ENCODE measurements around the gene DDA1.

The DDA1 gene

DNA sequence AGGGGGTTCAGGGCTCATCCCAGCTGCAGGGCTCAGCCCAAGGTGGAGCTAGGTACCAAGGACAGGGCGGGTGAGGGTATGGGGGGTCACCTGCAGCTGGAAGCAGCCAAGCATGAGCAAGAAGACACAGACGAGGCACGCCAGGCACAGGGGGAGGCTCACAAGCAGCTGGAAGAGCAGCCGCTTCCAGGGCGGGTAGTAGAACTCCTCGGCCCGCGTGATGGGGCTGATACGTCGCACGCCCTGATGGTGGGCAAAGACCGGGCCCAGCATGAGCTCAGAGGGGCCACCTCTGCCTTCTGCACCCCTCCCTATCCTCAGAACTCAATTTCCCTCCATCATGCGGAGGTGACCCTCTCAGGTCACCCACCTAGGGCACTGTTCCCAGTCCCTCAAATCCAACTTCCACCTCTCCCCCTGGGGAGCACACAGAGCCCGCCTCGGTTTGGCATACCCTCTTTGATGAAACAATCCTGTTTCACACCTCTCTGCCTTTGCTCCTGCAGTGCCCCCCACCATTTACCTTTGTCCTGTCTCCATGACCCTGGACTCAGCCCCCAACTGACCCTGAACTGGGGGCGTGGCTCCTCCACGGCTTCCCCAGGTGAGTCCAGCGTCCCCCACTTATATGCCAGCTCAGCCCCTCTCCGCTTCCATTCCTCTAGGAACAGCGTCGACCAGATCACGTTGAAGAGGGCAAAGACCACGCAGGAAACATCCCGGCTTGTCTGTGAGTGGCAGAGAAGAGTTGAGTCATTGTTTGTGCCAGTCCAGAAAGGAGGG is 21.1 kb downstream of the DDA1 start:
- DNase-seq: no peak

DNA sequence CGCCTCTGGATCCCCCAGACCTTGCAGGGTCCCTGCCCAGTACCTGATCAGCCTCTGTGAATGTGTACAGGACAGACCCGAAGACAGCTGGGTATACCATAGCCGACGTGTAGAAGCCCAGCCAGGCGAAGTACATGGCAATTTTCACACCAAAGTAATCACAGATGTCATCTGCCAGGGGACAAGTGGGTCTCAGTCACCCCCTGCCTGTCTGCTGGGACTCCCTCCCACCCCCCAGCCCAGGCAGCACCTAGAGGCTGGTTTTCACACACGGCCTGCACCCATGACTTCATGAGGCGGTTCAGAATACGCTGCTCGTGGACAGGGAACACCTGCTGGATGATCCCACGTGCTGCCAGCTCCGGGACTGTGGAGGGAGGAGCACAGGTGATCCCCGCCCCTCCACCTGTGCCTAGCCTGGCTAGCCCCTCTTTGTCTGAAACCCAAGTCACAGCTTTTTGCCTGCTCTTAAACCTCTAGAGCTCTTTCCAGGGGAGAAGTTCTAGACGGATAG is 21.7 kb downstream of the DDA1 start:
- no peak for DNase-seq

DNA sequence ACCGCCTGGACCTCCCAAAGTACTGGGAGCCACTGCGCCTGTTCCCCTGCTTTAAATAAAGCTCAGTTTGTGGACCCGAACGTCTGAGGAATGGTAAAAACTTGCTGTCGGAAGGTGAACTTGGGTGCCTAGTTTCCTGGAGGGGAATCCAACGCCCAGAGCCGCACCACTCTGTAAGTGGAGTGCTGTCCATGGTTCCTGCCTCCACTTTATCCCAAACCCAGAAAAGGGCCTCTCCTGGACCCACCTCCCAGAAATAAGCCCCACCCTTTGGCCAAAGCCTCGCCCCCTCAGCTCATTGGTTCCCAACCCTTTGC is 23.0 kb downstream of the DDA1 start:
- DNase-seq: no peak

DNA sequence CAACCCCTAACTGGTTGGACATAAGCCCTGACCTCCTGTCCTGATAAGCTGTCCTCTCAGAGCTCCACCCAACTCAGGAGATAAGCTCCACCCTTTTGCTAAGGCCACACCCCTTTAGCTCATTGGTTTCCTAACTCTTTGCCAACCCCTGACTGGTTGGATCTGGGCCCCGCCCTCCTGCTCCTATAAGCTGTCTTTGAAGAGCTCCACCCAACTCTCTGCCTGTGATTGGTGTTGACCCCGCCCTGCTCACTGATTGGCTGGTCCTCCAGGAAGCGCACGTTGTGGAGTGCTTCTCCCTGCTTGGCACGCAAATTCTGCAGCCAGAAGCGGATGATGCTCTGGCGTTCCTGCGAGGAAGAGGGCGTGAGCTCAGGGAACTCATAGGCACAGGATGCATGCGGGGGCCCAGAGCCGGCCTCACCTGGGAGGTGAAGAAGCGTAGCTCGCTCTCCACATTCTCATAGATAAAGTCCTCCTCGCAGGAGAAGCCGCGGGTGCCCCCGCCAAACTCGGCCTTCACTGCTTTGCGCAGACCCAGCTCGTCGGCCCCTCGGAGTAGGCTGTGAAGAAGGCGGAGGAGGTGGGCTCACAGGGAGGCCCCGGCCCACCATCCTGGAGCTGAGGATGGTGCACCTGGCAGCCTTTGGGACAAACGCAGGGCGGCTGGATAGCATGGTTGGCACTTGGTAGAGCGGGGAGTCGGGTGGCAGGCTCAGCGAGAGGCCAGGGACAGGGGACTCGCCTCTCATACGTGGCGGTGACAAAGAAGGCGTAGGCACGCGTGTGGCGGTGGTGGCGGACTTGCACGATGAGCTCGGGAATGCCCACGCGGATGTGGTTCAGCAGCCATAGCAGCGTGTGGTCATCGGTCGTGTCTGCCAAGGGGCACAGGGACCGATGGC is 23.6 kb downstream of the DDA1 start:
- DNase-seq: no peak

DNA sequence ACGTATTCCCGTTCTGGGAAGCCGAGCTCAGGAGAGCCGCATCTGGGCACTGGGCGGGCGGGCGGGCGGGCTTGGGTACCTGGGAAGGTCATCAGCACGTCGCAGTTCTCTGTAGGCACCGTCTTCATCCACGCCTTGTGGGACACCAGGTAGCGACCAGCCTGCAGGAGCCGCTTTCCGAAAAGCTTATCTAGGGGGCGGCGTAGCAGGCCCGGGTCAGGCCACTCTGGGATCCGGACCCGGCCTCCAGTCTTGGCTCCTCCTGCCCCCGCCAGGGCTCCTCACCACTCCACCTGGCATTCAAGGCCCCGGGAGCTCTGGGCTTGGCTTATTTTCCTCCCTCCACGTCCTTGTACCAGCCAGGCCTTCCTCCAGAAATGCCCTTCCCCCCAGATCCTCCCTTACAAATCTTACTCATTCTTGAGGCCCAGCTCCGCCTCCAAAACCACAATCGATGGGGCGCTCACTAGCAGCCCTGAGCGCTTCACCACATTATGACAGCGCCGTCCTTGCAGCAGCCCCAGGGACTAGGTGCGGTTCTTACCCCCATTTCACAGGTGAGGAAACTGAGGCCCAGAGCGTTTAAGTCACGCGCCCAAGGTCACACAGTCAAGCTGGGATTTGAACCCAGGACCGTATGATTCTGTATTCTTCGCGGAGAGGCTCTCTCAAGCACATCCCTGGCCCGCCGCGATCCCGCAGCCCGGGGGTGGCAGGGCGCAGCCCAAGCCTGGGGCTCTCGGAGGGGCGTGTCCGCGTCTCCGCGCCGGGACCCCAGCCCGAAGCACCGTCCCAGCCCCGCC is 24.4 kb downstream of the DDA1 start:
- DNase-seq: no peak

DNA sequence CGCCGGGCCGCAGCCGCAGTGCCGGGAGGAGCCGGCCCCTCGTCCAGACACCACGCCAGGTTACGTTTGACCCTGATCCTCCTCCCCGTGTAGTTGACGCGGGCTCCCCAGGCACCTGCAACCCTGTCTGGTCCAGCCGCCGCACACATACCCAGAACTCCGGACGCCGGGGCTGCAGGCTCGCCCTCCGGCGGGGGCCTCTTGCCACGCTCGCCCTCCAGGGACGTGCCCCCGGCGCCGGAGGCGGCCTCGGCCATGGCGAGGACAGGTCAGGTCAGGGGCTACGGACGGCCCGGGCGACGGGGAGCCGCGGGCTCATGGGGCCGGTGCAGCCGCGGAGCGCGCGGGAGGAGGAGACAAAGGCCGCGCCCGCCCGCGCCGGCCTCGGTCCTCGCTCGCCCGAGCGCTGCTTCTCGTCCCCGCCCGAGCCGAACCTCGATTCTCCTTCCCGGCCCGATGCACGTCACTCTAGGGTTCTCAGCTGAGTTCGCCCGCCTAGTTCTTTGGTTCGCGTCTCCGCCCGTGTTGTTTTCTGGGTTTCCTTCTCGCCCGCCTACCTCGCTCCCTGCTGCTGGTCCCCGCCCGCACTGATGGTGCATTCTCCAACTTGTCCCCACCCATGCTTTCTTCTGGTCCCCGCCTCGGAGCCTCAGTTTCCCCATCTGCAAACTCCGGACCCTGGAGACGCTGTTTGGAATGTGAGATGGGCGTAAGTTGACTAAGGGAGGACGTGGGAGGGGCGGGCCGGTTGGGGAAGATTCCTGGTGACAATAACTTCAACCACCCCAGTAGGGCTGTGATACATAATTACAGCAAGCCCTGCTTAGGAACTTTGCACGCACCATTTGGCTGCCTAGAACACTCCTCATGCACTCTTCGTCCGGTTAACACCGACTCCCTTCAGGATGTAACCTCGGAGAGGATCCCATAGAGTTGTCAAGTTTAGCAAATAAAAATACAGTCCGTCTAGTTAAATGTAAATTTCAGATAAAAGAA is 25.3 kb downstream of the DDA1 start, which contains the start of gene ANO8:
ANO8 (minus strand) TSS at position 442 of the 996 bp plus-strand sequence; CDS start at position 257, 185 bp downstream.
- peak; percentile 92 for DNase-seq

DNA sequence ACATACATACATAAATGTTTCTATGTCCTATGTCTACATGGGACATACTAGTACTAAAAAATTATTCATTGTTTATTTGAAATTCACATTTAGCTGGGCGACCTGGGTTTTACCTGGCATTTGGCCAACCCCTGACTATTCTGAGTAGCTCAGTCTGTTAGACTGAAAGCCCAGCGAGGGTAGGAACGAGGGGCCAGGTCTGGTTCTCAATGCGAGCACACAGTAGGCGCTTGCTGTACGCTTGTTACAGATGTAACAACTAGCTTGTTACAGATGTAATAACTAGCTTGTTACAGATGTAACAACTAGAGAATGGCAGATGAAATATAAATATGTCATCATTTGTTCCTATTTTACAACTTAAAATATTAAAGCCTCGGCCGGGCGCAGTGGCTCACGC is 26.2 kb downstream of the DDA1 start:
- no peak for DNase-seq

DNA sequence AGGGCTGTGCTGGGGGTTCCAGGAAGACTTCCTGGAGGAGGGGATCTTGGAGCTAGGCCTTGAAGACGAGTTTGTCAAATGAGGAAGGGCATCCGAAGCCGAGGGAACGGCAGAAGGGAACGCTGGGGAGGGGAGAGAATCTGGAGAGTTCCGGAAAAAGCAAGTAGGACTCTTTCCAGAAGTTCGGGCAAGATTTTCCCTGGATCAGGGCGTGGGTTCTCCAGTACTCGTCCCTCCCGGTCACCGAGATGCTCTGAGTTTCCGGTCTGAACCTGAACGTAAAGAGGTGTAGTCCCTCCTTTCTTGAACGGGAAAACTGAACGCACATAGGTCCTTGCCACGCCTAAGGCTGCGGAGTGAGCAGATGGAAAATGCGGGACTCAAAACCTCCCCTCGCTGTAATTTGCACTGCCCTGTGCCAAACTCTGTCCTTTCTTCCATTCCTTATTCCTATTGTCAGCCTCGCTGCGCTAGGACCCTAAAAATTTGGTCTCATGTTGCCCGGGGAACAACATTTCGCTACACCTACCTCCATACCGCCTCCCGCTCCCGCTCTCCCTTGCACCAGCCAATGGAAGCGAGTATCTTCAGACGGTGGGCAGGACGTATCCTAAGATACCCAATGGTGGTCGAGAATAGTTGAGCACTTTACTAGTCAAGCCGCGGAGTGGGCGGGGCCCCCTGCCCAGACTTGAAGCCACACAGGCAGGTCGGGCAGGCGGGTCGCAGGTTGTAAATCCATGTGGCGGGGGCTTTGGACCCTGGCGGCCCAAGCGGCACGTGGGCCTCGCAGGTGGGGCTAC is 27.7 kb downstream of the DDA1 start, which contains the start of gene GTPBP3:
GTPBP3 (plus strand) TSS at position 682 of the 803 bp plus-strand sequence; CDS start at position 741, 59 bp downstream.
- peak; percentile 80 for DNase-seq

DNA sequence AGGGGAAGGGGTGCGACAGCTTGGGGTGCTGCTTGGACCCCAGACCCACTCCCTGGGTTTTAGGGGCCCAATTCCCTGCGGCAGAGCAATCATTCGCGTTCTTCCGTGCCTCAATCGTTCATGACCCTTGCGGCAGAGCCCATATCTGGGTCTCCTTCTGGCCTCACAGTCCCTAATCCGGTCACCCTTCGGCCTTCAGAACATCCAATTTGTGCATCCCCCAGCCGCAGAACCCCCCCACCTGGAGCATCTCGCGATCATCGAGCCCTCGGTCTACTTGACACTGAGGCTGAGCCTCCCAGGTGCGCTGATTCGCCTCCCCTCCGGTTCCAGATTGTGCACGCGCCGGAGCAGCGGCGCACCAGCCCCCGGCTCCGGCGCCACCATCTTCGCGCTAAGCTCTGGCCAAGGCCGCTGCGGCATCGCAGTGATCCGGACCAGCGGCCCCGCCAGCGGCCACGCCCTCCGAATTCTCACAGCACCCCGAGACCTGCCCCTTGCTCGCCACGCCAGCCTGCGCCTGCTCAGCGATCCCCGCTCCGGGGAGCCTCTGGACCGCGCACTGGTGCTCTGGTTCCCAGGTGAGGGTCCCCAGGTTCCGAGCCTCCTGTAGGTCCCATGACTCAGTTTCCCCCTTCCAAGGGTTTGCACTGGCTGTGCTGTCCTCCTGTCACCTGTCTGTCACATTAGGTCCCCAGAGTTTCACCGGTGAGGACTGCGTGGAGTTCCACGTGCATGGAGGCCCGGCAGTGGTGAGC is 28.5 kb downstream of the DDA1 start:
- DNase-seq: no peak

DNA sequence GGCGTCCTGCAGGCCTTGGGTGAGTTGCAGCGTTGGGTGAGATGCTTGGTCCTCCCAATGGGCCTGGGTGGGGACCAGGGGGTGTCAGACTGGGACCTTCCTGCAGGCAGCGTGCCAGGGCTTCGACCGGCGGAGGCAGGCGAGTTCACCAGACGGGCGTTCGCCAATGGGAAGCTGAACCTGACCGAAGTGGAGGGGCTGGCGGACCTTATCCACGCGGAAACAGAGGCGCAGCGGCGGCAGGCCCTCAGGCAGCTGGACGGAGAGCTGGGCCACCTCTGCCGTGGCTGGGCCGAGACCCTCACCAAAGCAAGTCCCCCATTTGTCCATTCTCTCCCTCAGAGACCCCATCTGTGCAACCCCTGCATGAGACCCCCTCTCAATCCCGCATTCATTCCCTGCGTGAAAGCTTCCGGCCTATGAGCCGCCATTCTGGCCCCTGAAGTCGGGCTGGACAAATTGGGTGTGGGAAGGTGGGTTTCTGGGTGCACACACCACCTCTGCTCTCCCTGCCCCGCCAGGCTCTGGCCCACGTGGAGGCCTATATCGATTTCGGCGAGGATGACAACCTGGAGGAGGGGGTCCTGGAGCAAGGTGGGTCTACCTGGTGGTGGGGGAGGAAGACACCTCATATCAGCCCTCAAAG is 29.2 kb downstream of the DDA1 start:
- DNase-seq: no peak

DNA sequence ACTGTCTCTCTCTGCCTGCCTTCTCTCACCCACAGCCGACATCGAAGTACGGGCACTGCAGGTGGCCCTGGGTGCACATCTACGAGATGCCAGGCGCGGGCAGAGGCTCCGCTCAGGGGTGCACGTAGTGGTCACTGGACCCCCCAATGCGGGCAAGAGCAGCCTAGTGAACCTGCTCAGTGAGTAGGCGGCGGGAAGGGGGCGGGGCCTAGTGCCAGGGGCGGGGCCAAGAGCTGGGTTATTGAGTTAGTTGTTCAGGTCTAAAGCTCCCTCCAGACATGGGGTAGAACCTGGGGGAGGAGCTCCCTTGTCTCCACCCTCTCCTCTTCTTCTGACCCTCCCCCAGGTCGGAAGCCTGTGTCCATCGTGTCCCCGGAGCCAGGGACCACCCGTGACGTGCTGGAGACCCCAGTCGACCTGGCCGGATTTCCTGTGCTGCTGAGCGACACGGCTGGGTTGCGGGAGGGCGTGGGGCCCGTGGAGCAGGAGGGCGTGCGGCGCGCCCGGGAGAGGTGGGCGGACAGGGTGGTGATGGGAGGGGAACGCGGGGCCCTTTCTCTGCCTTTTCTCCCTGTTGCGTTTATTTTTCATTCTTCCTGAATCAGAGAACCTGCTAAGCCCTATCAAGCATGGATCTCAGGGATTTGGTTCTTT is 29.9 kb downstream of the DDA1 start:
- no peak for DNase-seq

DNA sequence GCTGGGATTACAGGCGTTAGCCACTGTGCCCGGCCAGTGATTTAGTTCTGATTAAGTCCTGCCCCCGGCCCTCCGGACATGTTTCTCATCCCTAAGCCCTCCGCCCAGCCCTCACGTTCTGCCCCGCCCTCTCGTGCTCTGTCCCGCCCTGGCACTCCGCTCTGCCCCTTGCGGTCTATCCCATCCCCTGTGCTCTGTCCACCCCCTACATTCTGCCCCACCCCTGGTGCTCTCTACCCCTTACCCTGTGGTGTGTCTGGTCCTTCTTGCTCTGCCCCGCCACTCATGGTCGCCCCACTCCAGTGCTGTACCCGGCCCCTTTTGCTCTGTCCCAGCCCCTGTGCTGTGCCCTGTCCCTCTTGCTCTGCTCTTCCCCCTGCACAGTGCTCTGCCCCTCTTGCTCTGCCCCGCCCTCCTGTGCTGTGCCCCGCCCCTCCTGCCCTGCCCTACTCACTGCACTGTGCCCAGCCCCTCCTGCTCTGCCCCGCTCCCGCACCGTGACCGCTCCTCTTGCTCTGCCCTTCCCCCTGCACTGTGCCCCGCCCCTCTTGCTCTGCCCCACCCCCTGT is 31.0 kb downstream of the DDA1 start:
- DNase-seq: no peak

DNA sequence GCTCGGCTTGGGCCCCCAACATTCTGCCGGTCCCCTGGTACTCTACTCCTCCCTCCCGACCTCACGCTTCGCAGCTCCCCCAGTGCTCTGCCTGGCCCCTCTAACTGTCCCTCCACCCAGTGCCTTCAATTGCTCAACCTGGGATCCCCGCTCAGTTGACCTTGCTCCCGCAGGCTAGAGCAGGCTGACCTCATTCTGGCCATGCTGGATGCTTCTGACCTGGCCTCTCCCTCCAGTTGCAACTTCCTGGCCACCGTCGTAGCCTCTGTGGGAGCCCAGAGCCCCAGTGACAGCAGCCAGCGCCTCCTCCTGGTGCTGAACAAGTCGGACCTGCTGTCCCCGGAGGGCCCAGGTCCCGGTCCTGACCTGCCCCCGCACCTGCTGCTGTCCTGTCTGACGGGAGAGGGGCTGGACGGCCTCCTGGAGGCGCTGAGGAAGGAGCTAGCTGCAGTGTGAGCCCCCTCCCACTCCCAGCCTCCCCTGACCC is 31.6 kb downstream of the DDA1 start:
- DNase-seq: no peak

DNA sequence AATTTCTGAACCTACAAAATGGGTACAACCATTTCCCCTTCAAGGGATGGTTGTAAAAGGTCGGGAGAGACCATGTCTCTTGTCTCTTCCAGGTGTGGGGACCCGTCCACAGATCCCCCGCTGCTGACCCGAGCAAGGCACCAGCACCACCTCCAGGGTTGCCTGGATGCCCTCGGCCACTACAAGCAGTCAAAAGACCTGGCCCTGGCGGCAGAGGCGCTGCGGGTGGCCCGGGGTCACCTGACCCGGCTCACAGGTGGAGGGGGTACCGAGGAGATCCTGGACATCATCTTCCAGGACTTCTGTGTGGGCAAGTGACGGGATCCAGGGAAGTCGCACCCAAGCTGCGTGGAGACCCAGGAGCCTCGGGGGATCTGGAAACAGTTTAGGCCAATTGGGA is 32.0 kb downstream of the DDA1 start:
- no peak for DNase-seq

DNA sequence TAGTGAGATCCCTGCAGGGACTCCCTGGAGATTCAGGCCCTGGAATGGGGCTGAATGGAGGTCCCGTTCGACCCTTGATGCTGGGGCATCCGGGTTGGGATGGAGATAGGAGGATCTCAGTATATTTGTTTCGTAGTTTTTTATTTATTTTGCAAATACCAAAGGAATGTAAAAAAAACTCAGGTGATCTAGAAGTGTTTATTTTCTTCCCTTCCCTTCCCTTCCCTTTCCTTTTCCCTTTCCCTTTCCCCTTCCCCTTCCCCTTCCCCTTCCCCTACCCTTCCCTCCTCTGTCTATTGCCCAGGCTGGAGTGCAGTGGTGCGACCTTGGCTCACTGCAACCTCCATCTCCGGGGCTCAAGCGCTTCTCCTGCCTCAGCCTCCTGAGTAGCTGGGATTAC is 32.5 kb downstream of the DDA1 start:
- no peak for DNase-seq

DNA sequence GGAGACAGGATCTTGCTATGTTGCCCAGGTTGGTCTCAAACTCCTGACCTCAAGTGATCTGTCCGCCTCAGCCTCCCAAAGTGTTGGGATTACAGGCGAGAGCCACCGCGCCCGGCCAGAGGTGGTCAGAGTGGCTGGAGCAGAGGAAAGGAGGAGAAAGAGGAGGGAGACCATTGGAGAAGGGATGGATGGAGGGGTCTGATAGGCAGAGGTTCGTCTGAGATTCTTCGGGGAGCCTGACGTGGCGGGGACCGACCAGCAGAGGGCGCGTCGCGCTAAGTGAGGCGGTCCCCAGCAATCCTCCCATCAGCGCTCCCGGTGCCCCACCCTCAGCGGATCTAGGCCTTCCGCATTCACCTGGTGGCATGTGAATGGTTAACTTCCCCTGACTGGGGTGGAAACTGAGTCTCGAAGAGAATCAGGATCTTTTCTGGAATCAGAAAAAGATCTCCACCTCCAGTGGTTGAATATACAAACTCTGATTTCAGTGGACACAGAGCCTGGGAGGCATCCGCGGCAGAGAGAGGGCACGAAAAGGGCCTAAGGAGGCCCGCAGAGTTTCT is 36.8 kb downstream of the DDA1 start:
- peak; percentile 14 for DNase-seq

DNA sequence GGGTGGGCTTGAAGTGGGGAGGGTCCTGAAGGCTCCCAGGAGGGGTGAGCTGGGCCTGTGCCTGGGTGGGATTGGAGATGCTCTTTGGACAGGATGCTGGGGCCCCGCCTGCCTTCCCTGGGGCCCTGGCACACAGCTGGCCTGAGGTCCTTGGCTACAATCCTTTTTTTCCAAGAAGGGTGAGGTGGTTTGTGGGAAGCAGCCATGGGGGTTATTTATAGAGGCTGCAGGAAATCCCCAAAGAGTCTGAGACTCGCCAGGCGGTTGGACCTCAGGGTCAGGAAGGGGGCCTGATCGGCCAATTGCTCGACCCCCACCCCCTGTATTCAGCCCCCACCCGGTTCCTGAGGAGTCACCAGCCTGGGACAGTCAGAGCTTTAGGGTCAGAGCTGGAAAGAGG is 38.0 kb downstream of the DDA1 start:
- DNase-seq: no peak

DNA sequence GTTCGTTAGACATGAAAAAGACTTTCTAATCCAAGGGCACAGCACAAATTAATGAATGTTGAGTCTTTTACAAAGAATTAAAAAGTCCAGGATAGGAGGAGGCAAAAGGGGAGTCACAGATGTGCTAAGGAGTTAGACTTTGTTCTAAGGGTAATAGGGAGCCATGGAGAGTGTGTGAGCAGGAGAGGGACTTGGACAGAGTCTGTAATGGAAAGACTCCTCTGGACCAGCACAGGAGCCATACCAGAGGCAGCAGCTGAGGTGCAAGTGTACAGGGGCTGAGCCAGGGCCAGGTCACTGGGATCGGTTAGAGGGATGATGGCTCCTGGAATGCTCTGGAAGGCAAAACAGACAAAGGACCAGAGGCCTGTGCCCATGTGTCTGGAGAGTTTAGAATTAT is 38.5 kb downstream of the DDA1 start:
- DNase-seq: no peak

All from GOT3 (cell line).